HG03139 (cell line): ENCODE results near the gene KCNN2.

Experiments
- ATAC-seq: cut with Tn5 transposase; IDR thresholded peaks from one replicate; pipeline ENCODE4 v1.9.1; 2021; ENCODE audit not compliant: unreplicated experiment

Gene KCNN2

DNA sequence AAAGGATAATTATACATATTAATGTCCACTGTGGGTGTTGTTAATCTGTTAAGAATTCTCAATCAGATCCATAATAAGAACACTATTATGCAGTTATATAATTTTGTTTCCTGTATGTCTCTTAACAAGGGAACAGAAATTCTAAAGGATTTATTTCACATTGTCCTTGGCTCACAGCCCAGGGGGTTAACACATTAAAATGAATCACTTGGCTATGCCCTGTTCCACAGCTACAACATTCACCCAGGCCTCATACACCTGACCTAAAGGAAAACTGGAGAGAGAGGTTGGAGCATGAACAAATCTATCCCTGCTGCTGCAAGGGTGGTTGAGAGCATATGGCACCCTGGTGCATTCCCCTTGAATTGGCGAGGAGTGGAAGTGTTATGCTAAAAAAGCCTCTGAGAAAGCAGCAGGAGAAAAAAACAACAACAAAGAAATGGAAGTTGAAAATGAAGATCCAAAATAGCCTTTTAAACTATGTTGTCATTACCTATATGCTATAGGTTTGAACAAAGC is 116.0 kb downstream of the KCNN2 start:
- ATAC-seq: no peak

DNA sequence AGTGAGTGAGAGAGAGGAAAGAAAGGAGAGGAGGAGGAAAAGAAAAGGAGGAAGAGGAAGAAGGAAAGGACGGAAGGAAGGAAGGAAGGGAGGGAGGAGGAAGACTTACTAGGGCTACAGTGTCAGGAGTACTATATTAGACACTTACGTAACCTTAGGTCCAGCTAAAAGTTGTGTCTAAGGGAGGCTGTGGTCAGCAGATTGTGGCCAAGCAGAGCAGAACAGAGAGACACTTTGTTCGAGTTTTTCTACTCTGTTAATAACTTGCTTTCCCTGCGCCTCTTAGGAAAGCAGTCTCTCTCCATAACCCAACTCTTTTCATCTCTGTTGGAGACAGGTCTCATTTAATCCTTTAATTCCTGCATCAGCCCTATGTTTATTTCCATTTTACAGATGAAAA is 138.9 kb downstream of the KCNN2 start:
- ATAC-seq: no peak

DNA sequence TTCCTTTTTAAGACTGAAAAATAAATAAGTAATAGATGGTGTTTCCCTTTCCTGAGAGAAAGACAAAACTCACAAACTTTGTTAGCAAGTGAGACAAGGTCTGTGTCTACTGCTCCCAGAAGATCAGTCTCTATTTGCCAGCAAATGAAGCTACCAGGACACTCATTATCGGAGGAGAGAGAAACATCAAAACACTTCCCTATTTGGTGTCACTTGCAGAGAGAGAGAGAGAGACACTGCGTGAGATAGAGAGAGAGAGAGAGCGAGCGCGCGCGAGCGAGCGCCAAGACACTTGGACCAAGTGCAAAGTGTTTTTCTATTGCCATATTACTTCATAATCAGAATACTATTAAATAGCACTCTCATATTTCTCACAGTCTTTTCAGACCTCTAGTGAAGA is 142.7 kb downstream of the KCNN2 start:
- no peak for ATAC-seq

DNA sequence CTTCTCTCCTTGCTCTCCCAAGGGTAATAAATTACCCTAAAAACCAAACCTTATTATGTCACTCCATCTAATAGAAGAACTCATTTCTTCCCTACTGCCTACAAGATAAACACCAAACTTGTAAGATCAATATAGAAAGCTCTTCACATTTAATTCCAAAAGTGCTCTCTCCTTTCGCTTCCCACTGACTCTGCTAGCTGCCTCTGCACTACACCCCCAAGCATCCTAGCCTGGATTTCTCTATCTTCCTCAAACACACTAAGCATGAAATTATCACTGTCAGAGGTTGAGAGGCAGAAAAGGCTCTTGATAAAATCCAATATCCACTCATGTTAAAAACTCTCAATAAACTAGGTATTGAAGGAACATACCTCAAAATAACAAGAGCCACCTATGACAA is 162.4 kb downstream of the KCNN2 start:
- no peak for ATAC-seq

DNA sequence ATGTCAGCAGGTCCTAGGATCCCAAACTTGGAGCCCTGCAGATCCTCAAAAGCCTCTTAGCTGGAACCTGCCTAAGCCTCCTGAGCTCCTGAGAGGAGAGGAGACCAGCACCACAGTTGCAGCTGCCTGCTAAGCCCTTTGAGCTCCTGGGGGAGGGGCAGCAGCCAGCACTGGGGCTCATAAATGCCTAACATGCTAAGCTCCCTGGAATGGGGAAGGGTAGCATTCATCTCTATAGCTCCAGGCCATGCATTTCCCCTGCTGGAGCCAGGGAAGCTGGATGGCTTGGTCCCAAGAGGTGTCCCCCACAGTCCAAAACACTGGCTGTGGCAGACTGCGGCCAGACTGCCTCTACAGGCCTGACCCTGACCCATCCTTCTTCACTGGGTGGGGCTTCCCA is 182.7 kb downstream of the KCNN2 start:
- ATAC-seq: no peak
